Central memory CD8-positive, alpha-beta T cell (primary cell): ENCODE data around the gene C5AR1.
"Not testable (repeated sequence)": the region's sequence is repeated elsewhere in the genome, so short reads cannot be mapped to it uniquely, and the experiment has no call there.

Experiments used
- ATAC-seq: fragments of 150-1000 bp; cut with Tn5 transposase; replicated peaks from 2 replicates; pipeline ENCODE4 v1.10.0; 2022; ENCODE audit warnings: mild to moderate bottlenecking, moderate FRiP score, moderate number of reproducible peaks; ENCODE audit not compliant: poor library complexity, severe bottlenecking; ENCODE audit errors: extremely low read depth
- DNase-seq, 2 donors: peaks; one replicate each; pipeline ENCODE4 v3.0.0; 2021; ENCODE audit warnings: low spot score in 2 of 2
- H3K27ac Mint-ChIP-seq: one replicate; pipeline ENCODE4 v1.8.0; 2022; ENCODE audit warnings: low read depth, mild to moderate bottlenecking, moderate library complexity, mixed read lengths
- H3K27me3 Mint-ChIP-seq: one replicate; pipeline ENCODE4 v1.8.0; 2022; ENCODE audit warnings: mixed read lengths
- H3K36me3 Mint-ChIP-seq: one replicate; pipeline ENCODE4 v1.8.0; 2022; ENCODE audit warnings: mild to moderate bottlenecking, moderate library complexity, mixed read lengths; ENCODE audit not compliant: insufficient read depth
- H3K4me1 Mint-ChIP-seq: one replicate; pipeline ENCODE4 v1.8.0; 2022; ENCODE audit warnings: mixed read lengths
- H3K4me3 Mint-ChIP-seq: one replicate; pipeline ENCODE4 v1.8.0; 2022; ENCODE audit warnings: mild to moderate bottlenecking, moderate library complexity, mixed read lengths
- H3K9me3 Mint-ChIP-seq: one replicate; pipeline ENCODE4 v1.8.0; 2022; ENCODE audit warnings: mixed read lengths

C5AR1 gene

DNA sequence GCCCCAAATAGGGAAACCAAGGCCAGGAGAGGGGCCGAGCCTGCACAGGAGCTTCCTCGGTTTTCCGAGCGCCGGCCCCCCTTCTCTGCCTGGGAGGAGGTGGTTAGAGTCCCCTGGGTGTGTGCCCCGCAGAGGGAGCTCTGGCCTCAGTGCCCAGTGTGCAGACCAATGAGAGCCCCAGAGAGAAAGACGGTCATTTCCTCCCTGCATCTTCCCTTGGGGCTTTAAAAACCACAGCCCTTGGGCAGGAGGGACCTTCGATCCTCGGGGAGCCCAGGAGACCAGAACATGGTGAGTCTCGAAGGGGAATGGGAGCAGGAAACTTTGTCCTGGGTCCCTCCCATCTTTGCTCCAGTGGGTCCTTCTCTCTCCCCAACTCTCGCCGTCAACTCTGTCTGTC is at the start of gene C5AR1:
Gene C5AR1 (plus strand): TSS at position 254 of the 400 bp plus-strand sequence. CDS start 35 bp downstream, at position 289.
- DNase-seq (no peak), ATAC-seq (no peak)
- no peaks in the 10 kb centered on the region for H3K36me3 Mint-ChIP-seq
- peaks cover 39% of the 10 kb centered on the region for H3K27me3 Mint-ChIP-seq
- peaks cover 5% of the 10 kb centered on the region for H3K4me1 Mint-ChIP-seq
- no peaks in the 10 kb centered on the region for H3K9me3 Mint-ChIP-seq
- H3K4me3 Mint-ChIP-seq, result no peak within 1 kb of the TSS
- H3K27ac Mint-ChIP-seq, result no peak within 1 kb of the TSS

- peaks cover 49% of the 10 kb centered on the region for H3K36me3 Mint-ChIP-seq
- H3K4me3 Mint-ChIP-seq, result no peak overlapping the region
- ATAC-seq (no peak), DNase-seq (no peak)
- H3K9me3 Mint-ChIP-seq, result no peaks in the 10 kb centered on the region
- H3K27ac Mint-ChIP-seq, result no peak overlapping the region
- no peaks in the 10 kb centered on the region for H3K27me3 Mint-ChIP-seq
- H3K4me1 Mint-ChIP-seq, result peaks cover 50% of the 10 kb centered on the region
Observed at GRCh38 chr19:47260476-47260875, 49.2 kb upstream of the C5AR1 start.

DNA sequence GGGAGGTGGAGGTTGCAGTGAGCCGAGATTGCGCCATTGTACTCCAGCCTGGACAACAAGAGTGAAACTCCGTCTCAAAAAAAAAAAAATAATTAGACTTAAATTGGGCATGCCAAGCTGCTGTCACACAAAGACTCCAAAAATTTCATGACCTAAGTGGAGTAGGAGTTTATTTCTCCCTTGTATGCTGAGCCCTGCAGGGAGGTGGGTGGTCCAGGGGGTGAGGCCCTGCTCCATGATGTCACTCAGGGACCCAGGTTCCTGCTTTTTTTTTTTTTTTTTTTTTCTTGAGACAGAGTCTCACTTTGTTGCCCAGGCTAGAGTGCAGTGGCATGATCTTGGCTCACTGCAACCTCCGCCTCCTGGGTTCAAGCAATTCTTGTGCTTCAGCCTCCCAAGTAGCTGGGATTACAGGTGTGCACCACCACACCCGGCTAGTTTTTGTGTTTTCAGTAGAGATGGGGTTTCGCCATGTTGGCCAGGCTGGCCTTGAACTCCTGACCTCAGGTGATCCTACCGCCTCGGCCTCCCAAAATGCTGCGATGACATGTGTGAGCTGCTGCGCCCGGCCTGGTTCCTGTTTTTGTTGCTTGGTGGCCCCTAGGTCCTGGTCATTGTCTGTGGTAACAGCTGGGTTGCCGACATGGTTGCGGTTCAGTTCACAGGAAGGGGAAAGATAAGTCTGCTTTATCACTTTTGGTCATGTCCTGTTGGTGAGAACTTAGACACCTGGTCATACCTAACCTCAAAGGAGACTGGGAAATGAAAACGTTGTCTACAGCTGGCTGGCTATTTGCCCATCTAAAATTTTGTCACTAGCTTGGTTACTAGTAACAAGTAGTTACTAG is 47.5 kb upstream of the C5AR1 start:
- not testable (repeated sequence) for H3K9me3 Mint-ChIP-seq, ATAC-seq, H3K27me3 Mint-ChIP-seq, DNase-seq, H3K27ac Mint-ChIP-seq, H3K4me3 Mint-ChIP-seq
- H3K4me1 Mint-ChIP-seq, result peaks cover 39% of the 10 kb centered on the region
- H3K36me3 Mint-ChIP-seq, result peaks cover 48% of the 10 kb centered on the region

DNA sequence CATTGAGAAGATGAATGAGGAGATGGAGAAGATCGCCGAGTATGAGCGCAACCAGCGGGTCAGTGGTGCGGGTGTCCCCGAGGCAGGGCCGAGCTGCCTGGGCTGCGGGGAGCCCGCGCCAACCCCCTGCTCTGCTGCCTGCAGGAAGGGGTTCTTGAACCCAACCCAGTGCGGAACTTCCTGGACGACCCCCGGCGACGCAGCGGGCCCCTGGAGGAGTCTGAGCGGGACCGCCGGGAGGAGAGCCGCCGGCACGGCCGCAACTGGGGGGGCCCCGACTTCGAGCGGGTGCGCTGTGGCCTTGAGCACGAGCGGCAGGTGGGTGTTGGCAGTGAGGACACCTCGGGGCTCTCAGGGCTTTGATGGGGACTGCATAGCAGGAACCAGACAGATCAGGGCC is 45.0 kb upstream of the C5AR1 start:
- ATAC-seq (no peak), DNase-seq (no peak)
- no peak overlapping the region for H3K27ac Mint-ChIP-seq
- no peak overlapping the region for H3K4me3 Mint-ChIP-seq
- H3K27me3 Mint-ChIP-seq, result no peaks in the 10 kb centered on the region
- peaks cover 46% of the 10 kb centered on the region for H3K36me3 Mint-ChIP-seq
- peaks cover 14% of the 10 kb centered on the region for H3K4me1 Mint-ChIP-seq
- no peaks in the 10 kb centered on the region for H3K9me3 Mint-ChIP-seq

DNA sequence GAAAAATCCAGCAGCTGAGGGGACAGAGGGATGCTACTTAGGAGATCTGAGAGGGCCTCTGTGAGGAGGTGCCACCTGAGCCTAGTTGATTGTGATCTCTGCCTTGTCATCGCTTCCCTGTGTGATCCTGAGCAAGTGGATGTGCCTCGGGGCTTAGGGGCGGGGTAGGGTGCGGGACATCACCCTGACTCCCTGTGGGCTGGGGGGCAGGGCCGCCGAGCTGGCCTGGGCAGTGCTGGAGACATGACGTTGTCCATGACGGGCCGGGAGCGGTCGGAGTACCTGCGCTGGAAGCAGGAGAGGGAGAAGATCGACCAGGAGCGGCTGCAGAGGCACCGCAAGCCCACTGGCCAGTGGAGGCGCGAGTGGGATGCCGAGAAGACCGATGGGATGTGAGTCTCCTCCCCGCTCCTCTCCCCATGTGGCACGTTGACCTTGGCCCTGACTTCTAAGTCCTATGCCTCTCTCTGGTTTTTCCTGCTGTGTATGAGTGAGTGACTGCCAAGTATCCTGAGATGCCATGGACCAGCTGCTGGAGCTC is 43.2 kb upstream of the C5AR1 start:
- no peaks in the 10 kb centered on the region for H3K4me1 Mint-ChIP-seq
- peaks cover 47% of the 10 kb centered on the region for H3K36me3 Mint-ChIP-seq
- no peak overlapping the region for H3K27ac Mint-ChIP-seq
- ATAC-seq, result no peak
- H3K4me3 Mint-ChIP-seq, result no peak overlapping the region
- DNase-seq, result no peak
- H3K9me3 Mint-ChIP-seq, result no peaks in the 10 kb centered on the region
- H3K27me3 Mint-ChIP-seq, result no peaks in the 10 kb centered on the region

- no peak for ATAC-seq
- DNase-seq, result no peak
- Mint-ChIP-seq H3K27me3 (no peaks in the 10 kb centered on the region), H3K4me3 (no peak overlapping the region), H3K9me3 (no peaks in the 10 kb centered on the region), H3K4me1 (peaks cover 4% of the 10 kb centered on the region), H3K36me3 (peaks cover 47% of the 10 kb centered on the region), H3K27ac (no peak overlapping the region)
Observed at GRCh38 chr19:47267350-47267759, 42.3 kb upstream of the C5AR1 start.

GRCh38 chr19:47268028-47268427 is 41.6 kb upstream of the C5AR1 start:
- no peak for DNase-seq
- no peak overlapping the region for H3K27ac Mint-ChIP-seq
- no peak for ATAC-seq

GRCh38 chr19:47269596-47269995 is 40.1 kb upstream of the C5AR1 start:
- H3K27ac Mint-ChIP-seq, result no peak overlapping the region
- DNase-seq (no peak), ATAC-seq (no peak)
- peaks cover 20% of the 10 kb centered on the region for H3K4me1 Mint-ChIP-seq
- no peak overlapping the region for H3K4me3 Mint-ChIP-seq
- no peaks in the 10 kb centered on the region for H3K9me3 Mint-ChIP-seq
- H3K27me3 Mint-ChIP-seq, result no peaks in the 10 kb centered on the region
- peaks cover 49% of the 10 kb centered on the region for H3K36me3 Mint-ChIP-seq

More at GRCh38 chr19:47268028-47268427, 41.6 kb upstream of the C5AR1 start:
- Mint-ChIP-seq H3K9me3 (no peaks in the 10 kb centered on the region), H3K27me3 (no peaks in the 10 kb centered on the region), H3K36me3 (peaks cover 45% of the 10 kb centered on the region), H3K4me1 (peaks cover 11% of the 10 kb centered on the region), H3K4me3 (no peak overlapping the region)

- DNase-seq (no peak), ATAC-seq (no peak)
- Mint-ChIP-seq H3K9me3 (no peaks in the 10 kb centered on the region), H3K4me1 (peaks cover 23% of the 10 kb centered on the region), H3K27ac (peak overlapping the region; percentile 92), H3K27me3 (no peaks in the 10 kb centered on the region), H3K4me3 (no peak overlapping the region), H3K36me3 (peaks cover 45% of the 10 kb centered on the region)
Observed at GRCh38 chr19:47270408-47270807, 39.3 kb upstream of the C5AR1 start.

GRCh38 chr19:47271949-47272348 is 37.7 kb upstream of the C5AR1 start:
- H3K27ac Mint-ChIP-seq, result peak overlapping the region; percentile 92
- H3K36me3 Mint-ChIP-seq, result peaks cover 42% of the 10 kb centered on the region
- H3K4me1 Mint-ChIP-seq, result peaks cover 30% of the 10 kb centered on the region
- no peaks in the 10 kb centered on the region for H3K9me3 Mint-ChIP-seq
- ATAC-seq (no peak), DNase-seq (no peak)
- H3K27me3 Mint-ChIP-seq, result no peaks in the 10 kb centered on the region
- H3K4me3 Mint-ChIP-seq, result peak overlapping the region; percentile 87

GRCh38 chr19:47272448-47273312 is 37.0 kb upstream of the C5AR1 start:
- Mint-ChIP-seq H3K27me3 (no peaks in the 10 kb centered on the region), H3K9me3 (no peaks in the 10 kb centered on the region), H3K36me3 (peaks cover 36% of the 10 kb centered on the region), H3K27ac (peak overlapping the region; percentile 92), H3K4me3 (peak overlapping the region; percentile 87), H3K4me1 (peaks cover 32% of the 10 kb centered on the region)
- DNase-seq (no peak), ATAC-seq (no peak)

DNA sequence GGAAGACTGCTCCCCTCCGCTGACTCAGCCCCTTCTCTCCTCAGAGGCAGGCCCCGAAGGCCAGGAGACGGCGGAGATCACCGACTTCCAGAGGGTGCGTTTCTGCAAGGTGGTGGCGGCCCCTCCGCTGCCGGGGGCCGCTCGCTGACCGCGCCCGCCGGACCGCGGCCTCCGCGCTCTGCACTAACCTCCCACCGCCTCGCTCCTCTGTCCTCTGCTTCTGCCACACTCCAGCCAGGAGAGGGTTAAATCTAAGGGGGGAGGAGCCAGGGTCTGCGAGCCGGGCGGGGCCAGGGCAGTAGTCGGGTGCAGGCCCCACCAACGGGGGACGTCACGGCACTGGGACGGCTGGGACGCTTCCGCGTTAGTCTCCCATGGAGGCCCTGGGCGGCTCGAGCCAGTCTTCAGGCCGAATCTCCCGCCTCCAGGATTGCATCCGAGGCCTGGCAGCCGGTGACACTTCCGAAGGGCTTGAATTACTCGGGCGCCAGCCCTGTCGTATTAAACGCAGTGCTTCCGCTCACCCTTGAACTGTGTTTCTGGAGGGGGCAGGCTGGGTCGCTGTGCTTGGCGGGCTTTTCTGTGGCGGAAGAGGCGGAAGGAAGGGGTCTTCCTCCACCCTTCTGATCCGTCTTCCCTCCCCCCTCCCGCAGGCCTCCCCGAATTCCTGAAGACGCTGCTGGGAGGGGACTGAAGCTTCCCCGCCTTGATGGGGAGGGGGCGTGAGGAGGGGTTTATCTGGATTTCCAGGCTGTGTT is 36.2 kb upstream of the C5AR1 start:
- no peaks in the 10 kb centered on the region for H3K9me3 Mint-ChIP-seq
- no peaks in the 10 kb centered on the region for H3K27me3 Mint-ChIP-seq
- peaks cover 33% of the 10 kb centered on the region for H3K36me3 Mint-ChIP-seq
- H3K4me3 Mint-ChIP-seq, result peak overlapping the region; percentile 87
- ATAC-seq, result peak; percentile 68
- H3K4me1 Mint-ChIP-seq, result peaks cover 36% of the 10 kb centered on the region
- DNase-seq, result peak; percentile 80 to 82
- peak overlapping the region; percentile 92 for H3K27ac Mint-ChIP-seq
